ENCODE results near the gene SORCS2.

SORCS2 gene

DNA sequence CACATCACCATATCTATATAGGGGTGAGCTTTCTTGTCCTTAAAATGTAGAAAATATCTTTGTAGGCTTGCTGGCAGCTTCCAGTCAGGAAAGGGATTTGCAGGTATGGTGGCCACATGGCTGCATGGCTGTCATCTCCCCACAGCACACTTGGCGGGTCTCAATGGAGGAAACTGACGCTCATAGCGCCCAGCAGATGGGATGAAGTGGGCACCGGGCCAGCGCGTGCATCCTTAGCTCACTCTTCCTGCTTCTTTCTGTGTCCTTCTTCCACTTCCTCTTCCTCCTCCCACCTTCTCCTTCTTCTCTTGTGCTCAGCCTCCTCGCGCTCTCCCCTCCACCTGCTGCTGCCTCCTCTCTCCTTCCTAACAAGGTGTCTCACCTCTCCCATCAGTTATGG, 398.6 kb downstream of the SORCS2 start:
- H3K4me1 ChIP-seq (ENCODE audit: insufficient read depth, insufficient read length): peaks cover 10% of the 10 kb centered on the region
- no peaks in the 10 kb centered on the region for H3K9me3 ChIP-seq (ENCODE audit: insufficient read depth, low read length)
- TF ChIP-seq SUZ12 (IDR thresholded peaks at IDR 0.05; ENCODE audit: extremely low read depth, insufficient read depth, insufficient read length) (no peak), ZNF274 (IDR thresholded peaks at IDR 0.05; ENCODE audit: low read depth, low read length) (no peak), YY1 (IDR thresholded peaks at IDR 0.05; ENCODE audit: insufficient read depth, insufficient read length) (no peak)
- H3K36me3 ChIP-seq (ENCODE audit: insufficient read depth, insufficient read length, low read length): no peaks in the 10 kb centered on the region
- no peak overlapping the region for H3K9ac ChIP-seq (ENCODE audit: insufficient read length, low read depth)
- no peak overlapping the region for H3K4me3 ChIP-seq (ENCODE audit: insufficient read length, low read depth)
- H3K27me3 ChIP-seq (ENCODE audit: insufficient read depth, insufficient read length): no peaks in the 10 kb centered on the region
- no peak for DNase-seq (ENCODE audit: low read depth, low spot score)

DNA sequence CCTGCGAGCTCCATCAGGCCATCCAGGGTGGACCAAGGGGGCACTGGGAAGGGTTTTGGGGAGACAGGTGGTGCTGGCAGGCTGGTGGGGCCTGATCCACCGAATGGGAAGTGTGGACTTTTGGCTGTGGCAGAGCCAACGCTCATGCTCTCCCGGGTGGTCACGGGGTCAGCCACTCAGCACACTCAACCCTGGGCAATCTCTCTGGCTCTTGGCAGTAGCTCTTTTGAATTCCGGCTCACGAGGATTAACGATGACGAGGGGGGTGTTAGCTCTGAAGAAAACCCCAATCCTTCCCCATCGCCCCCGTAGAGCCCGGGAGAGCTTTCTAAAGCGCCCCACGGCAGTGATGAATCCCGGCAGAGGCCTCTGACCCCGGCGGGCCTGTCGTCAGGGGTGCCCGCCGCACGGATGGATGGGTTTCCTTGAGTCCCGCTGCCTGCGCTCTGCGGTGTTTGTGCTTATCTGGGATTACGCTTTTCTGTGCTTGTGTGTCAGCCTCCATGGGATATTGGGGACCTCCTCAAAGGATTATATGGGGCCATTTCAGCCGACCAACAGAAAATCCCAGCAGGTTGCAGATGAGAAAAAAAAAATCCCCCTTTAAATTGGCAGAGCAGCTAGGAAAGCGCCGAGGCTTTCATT, 399.2 kb downstream of the SORCS2 start:
- Histone ChIP-seq H3K9ac (ENCODE audit: insufficient read length, low read depth) (no peak overlapping the region), H3K36me3 (ENCODE audit: insufficient read depth, insufficient read length, low read length) (no peaks in the 10 kb centered on the region), H3K4me1 (ENCODE audit: insufficient read depth, insufficient read length) (peaks cover 11% of the 10 kb centered on the region), H3K4me3 (ENCODE audit: insufficient read length, low read depth) (no peak overlapping the region), H3K27me3 (ENCODE audit: insufficient read depth, insufficient read length) (no peaks in the 10 kb centered on the region), H3K9me3 (ENCODE audit: insufficient read depth, low read length) (no peaks in the 10 kb centered on the region)
- DNase-seq (ENCODE audit: low read depth, low spot score): no peak
- TF ChIP-seq SUZ12 (IDR thresholded peaks at IDR 0.05; ENCODE audit: extremely low read depth, insufficient read depth, insufficient read length): no peak
- no peak for TF ChIP-seq ZNF274 (IDR thresholded peaks at IDR 0.05; ENCODE audit: low read depth, low read length)
- no peak for TF ChIP-seq YY1 (IDR thresholded peaks at IDR 0.05; ENCODE audit: insufficient read depth, insufficient read length)

GRCh38 chr4:7593646-7594412, 401.5 kb downstream of the SORCS2 start:
- TF ChIP-seq SUZ12 (IDR thresholded peaks at IDR 0.05; ENCODE audit: extremely low read depth, insufficient read depth, insufficient read length) (no peak), YY1 (IDR thresholded peaks at IDR 0.05; ENCODE audit: insufficient read depth, insufficient read length) (no peak), ZNF274 (IDR thresholded peaks at IDR 0.05; ENCODE audit: low read depth, low read length) (no peak)
- Histone ChIP-seq H3K27me3 (ENCODE audit: insufficient read depth, insufficient read length) (no peaks in the 10 kb centered on the region), H3K4me3 (ENCODE audit: insufficient read length, low read depth) (no peak overlapping the region), H3K4me1 (ENCODE audit: insufficient read depth, insufficient read length) (peaks cover 7% of the 10 kb centered on the region), H3K9ac (ENCODE audit: insufficient read length, low read depth) (no peak overlapping the region), H3K9me3 (ENCODE audit: insufficient read depth, low read length) (no peaks in the 10 kb centered on the region), H3K36me3 (ENCODE audit: insufficient read depth, insufficient read length, low read length) (no peaks in the 10 kb centered on the region)
- DNase-seq (ENCODE audit: low read depth, low spot score): no peak

GRCh38 chr4:7595934-7596461, 403.7 kb downstream of the SORCS2 start:
- Histone ChIP-seq H3K4me3 (ENCODE audit: insufficient read length, low read depth) (no peak overlapping the region), H3K9me3 (ENCODE audit: insufficient read depth, low read length) (no peaks in the 10 kb centered on the region), H3K9ac (ENCODE audit: insufficient read length, low read depth) (no peak overlapping the region), H3K27me3 (ENCODE audit: insufficient read depth, insufficient read length) (no peaks in the 10 kb centered on the region), H3K36me3 (ENCODE audit: insufficient read depth, insufficient read length, low read length) (no peaks in the 10 kb centered on the region), H3K4me1 (ENCODE audit: insufficient read depth, insufficient read length) (peaks cover 3% of the 10 kb centered on the region)
- TF ChIP-seq SUZ12 (IDR thresholded peaks at IDR 0.05; ENCODE audit: extremely low read depth, insufficient read depth, insufficient read length): no peak
- TF ChIP-seq YY1 (IDR thresholded peaks at IDR 0.05; ENCODE audit: insufficient read depth, insufficient read length): no peak
- no peak for TF ChIP-seq ZNF274 (IDR thresholded peaks at IDR 0.05; ENCODE audit: low read depth, low read length)
- no peak for DNase-seq (ENCODE audit: low read depth, low spot score)

GRCh38 chr4:7596918-7597606, 404.7 kb downstream of the SORCS2 start:
- no peaks in the 10 kb centered on the region for H3K36me3 ChIP-seq (ENCODE audit: insufficient read depth, insufficient read length, low read length)
- TF ChIP-seq YY1 (IDR thresholded peaks at IDR 0.05; ENCODE audit: insufficient read depth, insufficient read length) (no peak), ZNF274 (IDR thresholded peaks at IDR 0.05; ENCODE audit: low read depth, low read length) (no peak)
- H3K27me3 ChIP-seq (ENCODE audit: insufficient read depth, insufficient read length): no peaks in the 10 kb centered on the region
- H3K4me3 ChIP-seq (ENCODE audit: insufficient read length, low read depth): no peak overlapping the region
- no peak overlapping the region for H3K9ac ChIP-seq (ENCODE audit: insufficient read length, low read depth)
- H3K4me1 ChIP-seq (ENCODE audit: insufficient read depth, insufficient read length): peaks cover 3% of the 10 kb centered on the region
- DNase-seq (ENCODE audit: low read depth, low spot score): no peak
- no peaks in the 10 kb centered on the region for H3K9me3 ChIP-seq (ENCODE audit: insufficient read depth, low read length)

GRCh38 chr4:7598939-7599790, 406.8 kb downstream of the SORCS2 start:
- Histone ChIP-seq H3K36me3 (ENCODE audit: insufficient read depth, insufficient read length, low read length) (no peaks in the 10 kb centered on the region), H3K27me3 (ENCODE audit: insufficient read depth, insufficient read length) (no peaks in the 10 kb centered on the region), H3K4me3 (ENCODE audit: insufficient read length, low read depth) (no peak overlapping the region), H3K9me3 (ENCODE audit: insufficient read depth, low read length) (peaks cover 14% of the 10 kb centered on the region; the same call in 1 of the 2 replicates), H3K4me1 (ENCODE audit: insufficient read depth, insufficient read length) (peaks cover 3% of the 10 kb centered on the region), H3K9ac (ENCODE audit: insufficient read length, low read depth) (no peak overlapping the region)
- no peak for TF ChIP-seq SUZ12 (IDR thresholded peaks at IDR 0.05; ENCODE audit: extremely low read depth, insufficient read depth, insufficient read length)
- no peak for TF ChIP-seq YY1 (IDR thresholded peaks at IDR 0.05; ENCODE audit: insufficient read depth, insufficient read length)
- no peak for TF ChIP-seq ZNF274 (IDR thresholded peaks at IDR 0.05; ENCODE audit: low read depth, low read length)
- no peak for DNase-seq (ENCODE audit: low read depth, low spot score)
